Breast epithelium (tissue), 4 donors: ENCODE data around the gene GUK1. TPM values are rescaled to one million over a fixed set of nuclear protein-coding genes. Genes with fewer than 3 reads are reported as not detected.

ENCODE experiments used
- DNase-seq, 2 donors: peaks; one replicate each; pipeline ENCODE4 v3.0.0-alpha.2; 2019; ENCODE audit warnings: low spot score in 2 of 2
- H3K27ac ChIP-seq, 2 donors: fragments of 200-600 bp; sonication (generic) in 1 of 2; one replicate each; pipeline ENCODE4 v1.5.1; 2016 to 2019; ENCODE audit warnings: mild to moderate bottlenecking in 1 of 2
- H3K27me3 ChIP-seq, 2 donors: fragments of 200-600 bp; sonication (generic) in 1 of 2; one replicate each; pipeline versions ENCODE4 v1.5.1 to v1.6.0; 2017 to 2019; ENCODE audit warnings: control low read depth in 1 of 2, mild to moderate bottlenecking in 1 of 2
- H3K36me3 ChIP-seq: fragments of 200-600 bp; one replicate; pipeline ENCODE4 v1.5.1; 2019
- H3K4me1 ChIP-seq, 2 donors: fragments of 200-600 bp; sonication (generic); one replicate each; pipeline ENCODE4 v1.5.1; 2016 to 2019; ENCODE audit warnings: control low read depth in 1 of 2
- H3K4me3 ChIP-seq, 3 donors: fragments of 200-600 bp; sonication (generic); 1 replicate in 2 of 3; 2 replicates in 1 of 3; pipeline ENCODE4 v1.5.1; 2016 to 2019; ENCODE audit warnings: mild to moderate bottlenecking in 3 of 3, moderate library complexity in 2 of 3
- H3K9me3 ChIP-seq, 2 donors: fragments of 200-600 bp; sonication (generic) in 1 of 2; one replicate each; pipeline ENCODE4 v1.5.1; 2016 to 2019; ENCODE audit warnings: control low read depth in 1 of 2
- CTCF ChIP-seq, 3 donors: fragments of 450-650 bp; IDR thresholded peaks; one replicate each; pipeline ENCODE4 v1.5.1; 2016 to 2017; ENCODE audit warnings: antibody characterized with exemption in 3 of 3, mild to moderate bottlenecking in 3 of 3, moderate library complexity in 3 of 3
- POLR2A ChIP-seq: fragments of 450-650 bp; IDR thresholded peaks from one replicate; pipeline ENCODE4 v1.6.1; 2016; ENCODE audit warnings: antibody characterized with exemption, mild to moderate bottlenecking, moderate library complexity
- POLR2AphosphoS5 ChIP-seq, 3 donors: sonication (generic); formaldehyde crosslinking; IDR thresholded peaks; one replicate each; pipeline ENCODE4 v1.6.1; 2017; ENCODE audit warnings: antibody characterized with exemption in 3 of 3
- intact Hi-C: fragments of 100-400 bp; cut with DNase I; formaldehyde crosslinking; loops from one replicate; pipeline ENCODE4 v1.15.1; 2023; ENCODE audit warnings: low total_unique reads
- total RNA-seq, 3 donors: library from RNA; depleted of rRNA; stranded (reverse); fragments of >200 nt; gene quantifications; one replicate each; pipeline ENCODE4 v1.1.0, GENCODE V29; 2016

Gene GUK1
- total RNA-seq, 3 donors from 2014 or later, result 218 to 413 (median 333) TPM

GRCh38 chr1:228093050-228093906 is 46.8 kb upstream of the GUK1 start:
- Histone ChIP-seq H3K4me1 (peaks cover 25 to 44% of the 10 kb centered on the region in 2 donors), H3K4me3 (no peak overlapping the region), H3K27ac (no peak overlapping the region), H3K9me3 (peaks cover 5 to 9% of the 10 kb centered on the region in 2 donors), H3K27me3 (no peaks in the 10 kb centered on the region), H3K36me3 (peaks cover 4% of the 10 kb centered on the region)
- intact Hi-C loops, result no loop called here
- TF ChIP-seq POLR2A (no peak), CTCF (IDR thresholded peaks at IDR 0.05) (no peak), POLR2AphosphoS5 (IDR thresholded peaks at IDR 0.05) (no peak)
- peak in 1 of 2 donors; percentile 13 for DNase-seq

GRCh38 chr1:228094432-228095016 is 45.6 kb upstream of the GUK1 start:
- Histone ChIP-seq H3K9me3 (peaks cover 5 to 9% of the 10 kb centered on the region in 2 donors), H3K36me3 (peaks cover 4% of the 10 kb centered on the region), H3K27ac (no peak overlapping the region), H3K4me3 (no peak overlapping the region), H3K4me1 (peaks cover 16 to 33% of the 10 kb centered on the region in 2 donors), H3K27me3 (no peaks in the 10 kb centered on the region)
- no peak for DNase-seq
- TF ChIP-seq CTCF (IDR thresholded peaks at IDR 0.05) (no peak), POLR2A (no peak), POLR2AphosphoS5 (IDR thresholded peaks at IDR 0.05) (no peak)
- intact Hi-C loops, result no loop called here

GRCh38 chr1:228095161-228095560 is 44.9 kb upstream of the GUK1 start:
- no peaks in the 10 kb centered on the region for H3K27me3 ChIP-seq
- H3K9me3 ChIP-seq, result peaks cover 5 to 9% of the 10 kb centered on the region in 2 donors
- no peak for DNase-seq
- TF ChIP-seq POLR2A (no peak), POLR2AphosphoS5 (IDR thresholded peaks at IDR 0.05) (no peak), CTCF (IDR thresholded peaks at IDR 0.05) (no peak)
- no peak overlapping the region for H3K4me3 ChIP-seq
- H3K27ac ChIP-seq, result no peak overlapping the region
- H3K4me1 ChIP-seq, result peaks cover 10 to 26% of the 10 kb centered on the region in 2 donors
- H3K36me3 ChIP-seq, result peaks cover 4% of the 10 kb centered on the region
- intact Hi-C loops, result no loop called here

GRCh38 chr1:228095938-228096337 is 44.1 kb upstream of the GUK1 start:
- Histone ChIP-seq H3K27me3 (no peaks in the 10 kb centered on the region), H3K27ac (no peak overlapping the region), H3K9me3 (peaks cover 5 to 9% of the 10 kb centered on the region in 2 donors), H3K4me3 (no peak overlapping the region), H3K36me3 (peaks cover 4% of the 10 kb centered on the region), H3K4me1 (peaks cover 4 to 19% of the 10 kb centered on the region in 2 donors)
- TF ChIP-seq POLR2AphosphoS5 (IDR thresholded peaks at IDR 0.05), result no peak
- intact Hi-C loops, result no loop called here
- DNase-seq, result no peak

GRCh38 chr1:228096416-228097332 is 43.4 kb upstream of the GUK1 start:
- TF ChIP-seq CTCF (IDR thresholded peaks at IDR 0.05) (no peak), POLR2A (no peak), POLR2AphosphoS5 (IDR thresholded peaks at IDR 0.05) (no peak)
- Histone ChIP-seq H3K9me3 (peaks cover 5 to 9% of the 10 kb centered on the region in 2 donors), H3K4me1 (peaks cover 5 to 13% of the 10 kb centered on the region in 2 donors), H3K36me3 (peaks cover 4% of the 10 kb centered on the region), H3K27me3 (no peaks in the 10 kb centered on the region), H3K4me3 (no peak overlapping the region), H3K27ac (no peak overlapping the region)
- intact Hi-C loops, result no loop called here
- no peak for DNase-seq
